ENCODE data around the gene ZBTB9. TPM values are rescaled to one million over a fixed set of nuclear protein-coding genes. Genes with fewer than 3 reads are reported as not detected.

ZBTB9 gene
- total and polyA plus RNA-seq, 2 donors (not counting 1 experiment from before 2014, with no cell fraction given) = 2.9 to 11.8 TPM

- DNase-seq (no peak), ATAC-seq (ENCODE audit: low read depth) (no peak)
- Histone ChIP-seq H3K79me2 (ENCODE audit: control insufficient read depth, insufficient read depth, low read length) (peaks cover 44% of the 10 kb centered on the region), H3K4me2 (replicated peaks; ENCODE audit: low read depth, low read length, poor library complexity, severe bottlenecking) (peak overlapping the region; percentile 97), H4K20me1 (ENCODE audit: control insufficient read depth, insufficient read depth, low read length, poor library complexity, severe bottlenecking) (peaks cover 13% of the 10 kb centered on the region), H2AFZ (ENCODE audit: insufficient read depth, low read depth, low read length, poor library complexity, severe bottlenecking) (no peak overlapping the region), H3K27me3 (replicated peaks in 1 of 4; ENCODE audit: control extremely low read depth in 1 of 4, control insufficient read depth in 3 of 4, insufficient read depth in 4 of 4, low read length in 3 of 4) (no peaks in the 10 kb centered on the region), H3K27ac (ENCODE audit: low read length in 2 of 2) (peak overlapping the region; percentile 2 to 95), H3K4me3 (ENCODE audit: control extremely low read depth in 1 of 5, extremely low read depth in 1 of 5, insufficient read depth in 1 of 5, low read depth in 2 of 5, low read length in 4 of 5) (no peak overlapping the region), H3K9ac (ENCODE audit: low read length) (peak overlapping the region; percentile 96), H3K36me3 (replicated peaks in 1 of 2; ENCODE audit: control extremely low read depth in 1 of 2, control insufficient read depth in 1 of 2, extremely low read depth in 1 of 2, insufficient read depth in 2 of 2, low read length in 1 of 2) (peaks cover 0 to 44% of the 10 kb centered on the region in 2 experiments), H3K9me3 (ENCODE audit: control extremely low read depth in 1 of 3, control insufficient read depth in 2 of 3, insufficient read depth in 1 of 3, low read length in 2 of 3) (no peaks in the 10 kb centered on the region), H3K4me1 (ENCODE audit: control insufficient read depth in 2 of 2, insufficient read depth in 2 of 2, low read length in 2 of 2) (peaks cover 54 to 71% of the 10 kb centered on the region in 2 donors)
- Mint-ChIP-seq H3K4me1 (peaks cover 66% of the 10 kb centered on the region), H3K4me3 (peak overlapping the region; percentile 64), H3K27me3 (no peaks in the 10 kb centered on the region), H3K9me3 (ENCODE audit: insufficient read depth) (no peaks in the 10 kb centered on the region), H3K27ac (peak overlapping the region; percentile 87)
- ChIA-PET POLR2A (interaction anchor here (1.4 kb wide), 1 partner anchor 14 kb away, joined by 9 read pairs; no protein-coding TSS in a partner anchor), CTCF (interaction anchor here (0.7 to 2.3 kb wide), 4 partner anchors 13 to 54 kb away, joined by 3 to 6 read pairs (median 4); partner anchors contain the start of gene KIFC1)
- WGBS (ENCODE audit: insufficient coverage) = 95% methylated on average over 4 of the region's 10 CpGs
- no peak for TF ChIP-seq EZH2 (IDR thresholded peaks at IDR 0.05; ENCODE audit: borderline replicate concordance, insufficient read depth, low read depth, low read length, poor library complexity, severe bottlenecking)
- TF ChIP-seq, protein P1, sequence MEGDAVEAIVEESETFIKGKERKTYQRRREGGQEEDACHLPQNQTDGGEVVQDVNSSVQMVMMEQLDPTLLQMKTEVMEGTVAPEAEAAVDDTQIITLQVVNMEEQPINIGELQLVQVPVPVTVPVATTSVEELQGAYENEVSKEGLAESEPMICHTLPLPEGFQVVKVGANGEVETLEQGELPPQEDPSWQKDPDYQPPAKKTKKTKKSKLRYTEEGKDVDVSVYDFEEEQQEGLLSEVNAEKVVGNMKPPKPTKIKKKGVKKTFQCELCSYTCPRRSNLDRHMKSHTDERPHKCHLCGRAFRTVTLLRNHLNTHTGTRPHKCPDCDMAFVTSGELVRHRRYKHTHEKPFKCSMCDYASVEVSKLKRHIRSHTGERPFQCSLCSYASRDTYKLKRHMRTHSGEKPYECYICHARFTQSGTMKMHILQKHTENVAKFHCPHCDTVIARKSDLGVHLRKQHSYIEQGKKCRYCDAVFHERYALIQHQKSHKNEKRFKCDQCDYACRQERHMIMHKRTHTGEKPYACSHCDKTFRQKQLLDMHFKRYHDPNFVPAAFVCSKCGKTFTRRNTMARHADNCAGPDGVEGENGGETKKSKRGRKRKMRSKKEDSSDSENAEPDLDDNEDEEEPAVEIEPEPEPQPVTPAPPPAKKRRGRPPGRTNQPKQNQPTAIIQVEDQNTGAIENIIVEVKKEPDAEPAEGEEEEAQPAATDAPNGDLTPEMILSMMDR (IDR thresholded peaks at IDR 0.05) = no peak
- intact Hi-C loops (cut with micrococcal nuclease) = no loop called here
Measured at GRCh38 chr6:33412140-33413009, 42.0 kb upstream of the ZBTB9 start.

All from B cell (primary cell).